T-helper 2 cell treated with Interferon-gamma antibody and Interleukin-4, amounts not matched to agents 5 μg/mL and 100 μg/mL, for 36 hours (primary cell): ENCODE results near the gene NCR2.

Source experiments
- DNase-seq: peaks from one replicate; pipeline ENCODE4 v3.0.0; 2021; ENCODE audit warnings: low spot score
- H3K27ac Mint-ChIP-seq: one replicate; pipeline ENCODE4 v1.8.0; 2021; ENCODE audit warnings: mild to moderate bottlenecking, mixed read lengths
- H3K27me3 Mint-ChIP-seq: one replicate; pipeline ENCODE4 v1.8.0; 2021; ENCODE audit warnings: low read depth, mixed read lengths
- H3K36me3 Mint-ChIP-seq: one replicate; pipeline ENCODE4 v1.8.0; 2021; ENCODE audit warnings: low read depth, mixed read lengths
- H3K4me1 Mint-ChIP-seq: one replicate; pipeline ENCODE4 v1.8.0; 2021; ENCODE audit warnings: low read depth, mixed read lengths
- H3K4me3 Mint-ChIP-seq: one replicate; pipeline ENCODE4 v1.8.0; 2022; ENCODE audit warnings: mild to moderate bottlenecking, moderate library complexity, mixed read lengths
- H3K9me3 Mint-ChIP-seq: one replicate; pipeline ENCODE4 v1.8.0; 2021; ENCODE audit warnings: mixed read lengths

The NCR2 gene

GRCh38 chr6:41318261-41318653, 17.2 kb upstream of the NCR2 start:
- Mint-ChIP-seq H3K4me1 (peaks cover 16% of the 10 kb centered on the region), H3K36me3 (no peaks in the 10 kb centered on the region), H3K4me3 (no peak overlapping the region), H3K27ac (no peak overlapping the region), H3K9me3 (no peaks in the 10 kb centered on the region), H3K27me3 (peaks cover 48% of the 10 kb centered on the region)
- no peak for DNase-seq

- H3K36me3 Mint-ChIP-seq = no peaks in the 10 kb centered on the region
- H3K4me3 Mint-ChIP-seq = peak overlapping the region; percentile 59
- peaks cover 47% of the 10 kb centered on the region for H3K27me3 Mint-ChIP-seq
- no peak overlapping the region for H3K27ac Mint-ChIP-seq
- peaks cover 16% of the 10 kb centered on the region for H3K4me1 Mint-ChIP-seq
- H3K9me3 Mint-ChIP-seq = no peaks in the 10 kb centered on the region
- DNase-seq = peak; percentile 77
Measured at GRCh38 chr6:41318654-41319565, 16.5 kb upstream of the NCR2 start.

- no peak for DNase-seq
- Mint-ChIP-seq H3K4me1 (peaks cover 16% of the 10 kb centered on the region), H3K27me3 (peaks cover 46% of the 10 kb centered on the region), H3K27ac (no peak overlapping the region), H3K9me3 (no peaks in the 10 kb centered on the region), H3K4me3 (no peak overlapping the region), H3K36me3 (no peaks in the 10 kb centered on the region)
Measured at GRCh38 chr6:41321183-41321582, 14.2 kb upstream of the NCR2 start.

- no peaks in the 10 kb centered on the region for H3K9me3 Mint-ChIP-seq
- H3K4me1 Mint-ChIP-seq = no peaks in the 10 kb centered on the region
- no peaks in the 10 kb centered on the region for H3K36me3 Mint-ChIP-seq
- H3K4me3 Mint-ChIP-seq = no peak overlapping the region
- H3K27me3 Mint-ChIP-seq = peaks cover 56% of the 10 kb centered on the region
- DNase-seq = peak; percentile 1
- H3K27ac Mint-ChIP-seq = no peak overlapping the region
Measured at GRCh38 chr6:41325446-41326066, 9.9 kb upstream of the NCR2 start.

GRCh38 chr6:41326092-41326491, 9.3 kb upstream of the NCR2 start:
- Mint-ChIP-seq H3K27ac (no peak overlapping the region), H3K36me3 (no peaks in the 10 kb centered on the region), H3K9me3 (no peaks in the 10 kb centered on the region), H3K27me3 (peaks cover 56% of the 10 kb centered on the region), H3K4me3 (no peak overlapping the region), H3K4me1 (no peaks in the 10 kb centered on the region)
- peak; percentile 1 for DNase-seq

- Mint-ChIP-seq H3K4me1 (no peaks in the 10 kb centered on the region), H3K36me3 (no peaks in the 10 kb centered on the region), H3K27me3 (peaks cover 56% of the 10 kb centered on the region), H3K4me3 (no peak overlapping the region), H3K27ac (no peak overlapping the region), H3K9me3 (no peaks in the 10 kb centered on the region)
- DNase-seq = no peak
Measured at GRCh38 chr6:41327177-41327576, 8.2 kb upstream of the NCR2 start.

GRCh38 chr6:41331401-41332150, 3.8 kb upstream of the NCR2 start:
- Mint-ChIP-seq H3K27ac (no peak overlapping the region), H3K9me3 (no peaks in the 10 kb centered on the region), H3K4me1 (peaks cover 18% of the 10 kb centered on the region), H3K27me3 (peaks cover 28% of the 10 kb centered on the region), H3K4me3 (no peak overlapping the region), H3K36me3 (no peaks in the 10 kb centered on the region)
- peak; percentile 0 for DNase-seq

GRCh38 chr6:41332241-41332640, 3.2 kb upstream of the NCR2 start:
- peaks cover 18% of the 10 kb centered on the region for H3K4me1 Mint-ChIP-seq
- peaks cover 22% of the 10 kb centered on the region for H3K27me3 Mint-ChIP-seq
- H3K9me3 Mint-ChIP-seq = no peaks in the 10 kb centered on the region
- H3K4me3 Mint-ChIP-seq = no peak overlapping the region
- DNase-seq = no peak
- no peaks in the 10 kb centered on the region for H3K36me3 Mint-ChIP-seq
- no peak overlapping the region for H3K27ac Mint-ChIP-seq

- peak overlapping the region; percentile 58 for H3K27ac Mint-ChIP-seq
- peaks cover 18% of the 10 kb centered on the region for H3K4me1 Mint-ChIP-seq
- H3K4me3 Mint-ChIP-seq = no peak overlapping the region
Measured at GRCh38 chr6:41332842-41333736, 2.3 kb upstream of the NCR2 start.

GRCh38 chr6:41334482-41335040, 847 bp upstream of the NCR2 start:
- DNase-seq = no peak
- no peaks in the 10 kb centered on the region for H3K9me3 Mint-ChIP-seq
- H3K4me3 Mint-ChIP-seq = no peak overlapping the region
- H3K36me3 Mint-ChIP-seq = no peaks in the 10 kb centered on the region
- peaks cover 12% of the 10 kb centered on the region for H3K27me3 Mint-ChIP-seq
- H3K4me1 Mint-ChIP-seq = peaks cover 18% of the 10 kb centered on the region
- peak overlapping the region; percentile 13 for H3K27ac Mint-ChIP-seq

More at GRCh38 chr6:41332842-41333736, 2.3 kb upstream of the NCR2 start:
- DNase-seq = no peak
- Mint-ChIP-seq H3K9me3 (no peaks in the 10 kb centered on the region), H3K27me3 (peaks cover 15% of the 10 kb centered on the region), H3K36me3 (no peaks in the 10 kb centered on the region)

GRCh38 chr6:41335943-41336342, 535 bp downstream of the NCR2 start:
- Mint-ChIP-seq H3K36me3 (no peaks in the 10 kb centered on the region), H3K27me3 (peaks cover 13% of the 10 kb centered on the region), H3K4me1 (peaks cover 18% of the 10 kb centered on the region), H3K4me3 (no peak overlapping the region), H3K27ac (no peak overlapping the region), H3K9me3 (no peaks in the 10 kb centered on the region)
- DNase-seq = no peak

- peaks cover 13% of the 10 kb centered on the region for H3K27me3 Mint-ChIP-seq
- no peak for DNase-seq
- no peaks in the 10 kb centered on the region for H3K9me3 Mint-ChIP-seq
- H3K4me3 Mint-ChIP-seq = no peak overlapping the region
- peaks cover 18% of the 10 kb centered on the region for H3K4me1 Mint-ChIP-seq
- H3K36me3 Mint-ChIP-seq = no peaks in the 10 kb centered on the region
- no peak overlapping the region for H3K27ac Mint-ChIP-seq
Measured at GRCh38 chr6:41336824-41337223, 1.4 kb downstream of the NCR2 start.

GRCh38 chr6:41337709-41338108, 2.3 kb downstream of the NCR2 start:
- no peak overlapping the region for H3K4me3 Mint-ChIP-seq
- DNase-seq = no peak
- H3K4me1 Mint-ChIP-seq = peaks cover 18% of the 10 kb centered on the region
- no peaks in the 10 kb centered on the region for H3K36me3 Mint-ChIP-seq
- peaks cover 13% of the 10 kb centered on the region for H3K27me3 Mint-ChIP-seq
- no peaks in the 10 kb centered on the region for H3K9me3 Mint-ChIP-seq
- no peak overlapping the region for H3K27ac Mint-ChIP-seq
